ENCODE measurements around the gene RAP1B. TPM values are rescaled to one million over a fixed set of nuclear protein-coding genes. Genes with fewer than 3 reads are reported as not detected.

Gene RAP1B
- total and polyA plus RNA-seq, 9 of the 15 experiments (the other 6 are each of a cell fraction or from before 2014, with no cell fraction given), result 107 to 309 (median 170) TPM

DNA sequence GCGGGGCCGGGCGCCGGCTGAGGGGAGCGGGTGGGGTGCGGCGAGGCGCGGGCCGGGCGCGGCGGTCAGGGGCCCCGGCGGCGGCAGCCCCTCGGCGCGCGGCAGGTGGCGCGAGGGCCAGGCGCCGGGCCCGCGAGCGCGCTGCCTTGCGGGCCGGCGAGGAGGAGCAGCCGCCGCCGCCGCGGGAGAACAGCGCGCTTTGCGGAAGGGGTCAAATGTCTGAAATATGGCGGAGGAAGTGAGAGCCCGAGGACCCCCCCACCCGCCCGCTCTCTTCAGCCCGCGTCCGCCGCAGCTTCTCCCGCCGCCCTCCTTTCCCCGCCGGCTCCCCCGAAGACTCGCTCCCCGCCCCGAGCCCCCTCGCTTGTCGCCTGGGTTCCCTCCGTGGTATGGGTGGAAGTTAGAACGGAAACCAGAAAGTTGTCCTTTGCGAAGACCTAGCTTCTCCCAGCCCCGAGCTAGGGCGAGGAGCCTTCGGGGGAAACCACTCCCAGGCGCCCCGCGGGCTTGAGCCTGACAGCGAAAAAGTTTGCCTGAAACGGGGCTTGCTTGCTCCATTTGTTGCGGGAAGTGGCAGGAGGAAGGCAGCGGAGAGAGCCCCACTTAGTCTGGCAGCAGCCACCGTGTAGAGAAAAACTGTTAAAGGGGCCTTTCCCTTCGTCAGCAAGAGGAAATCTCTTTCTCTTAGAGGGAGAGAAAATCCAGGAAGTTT is 551 bp downstream of the RAP1B start (continued):
- no peak for TF ChIP-seq DACH1 (IDR thresholded peaks at IDR 0.05; ENCODE audit: partially characterized antibody)
- TF ChIP-seq, protein P1, sequence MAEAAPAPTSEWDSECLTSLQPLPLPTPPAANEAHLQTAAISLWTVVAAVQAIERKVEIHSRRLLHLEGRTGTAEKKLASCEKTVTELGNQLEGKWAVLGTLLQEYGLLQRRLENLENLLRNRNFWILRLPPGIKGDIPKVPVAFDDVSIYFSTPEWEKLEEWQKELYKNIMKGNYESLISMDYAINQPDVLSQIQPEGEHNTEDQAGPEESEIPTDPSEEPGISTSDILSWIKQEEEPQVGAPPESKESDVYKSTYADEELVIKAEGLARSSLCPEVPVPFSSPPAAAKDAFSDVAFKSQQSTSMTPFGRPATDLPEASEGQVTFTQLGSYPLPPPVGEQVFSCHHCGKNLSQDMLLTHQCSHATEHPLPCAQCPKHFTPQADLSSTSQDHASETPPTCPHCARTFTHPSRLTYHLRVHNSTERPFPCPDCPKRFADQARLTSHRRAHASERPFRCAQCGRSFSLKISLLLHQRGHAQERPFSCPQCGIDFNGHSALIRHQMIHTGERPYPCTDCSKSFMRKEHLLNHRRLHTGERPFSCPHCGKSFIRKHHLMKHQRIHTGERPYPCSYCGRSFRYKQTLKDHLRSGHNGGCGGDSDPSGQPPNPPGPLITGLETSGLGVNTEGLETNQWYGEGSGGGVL (CRISPR knock-in tag; IDR thresholded peaks at IDR 0.05), result no peak
- TF ChIP-seq, protein P2, sequence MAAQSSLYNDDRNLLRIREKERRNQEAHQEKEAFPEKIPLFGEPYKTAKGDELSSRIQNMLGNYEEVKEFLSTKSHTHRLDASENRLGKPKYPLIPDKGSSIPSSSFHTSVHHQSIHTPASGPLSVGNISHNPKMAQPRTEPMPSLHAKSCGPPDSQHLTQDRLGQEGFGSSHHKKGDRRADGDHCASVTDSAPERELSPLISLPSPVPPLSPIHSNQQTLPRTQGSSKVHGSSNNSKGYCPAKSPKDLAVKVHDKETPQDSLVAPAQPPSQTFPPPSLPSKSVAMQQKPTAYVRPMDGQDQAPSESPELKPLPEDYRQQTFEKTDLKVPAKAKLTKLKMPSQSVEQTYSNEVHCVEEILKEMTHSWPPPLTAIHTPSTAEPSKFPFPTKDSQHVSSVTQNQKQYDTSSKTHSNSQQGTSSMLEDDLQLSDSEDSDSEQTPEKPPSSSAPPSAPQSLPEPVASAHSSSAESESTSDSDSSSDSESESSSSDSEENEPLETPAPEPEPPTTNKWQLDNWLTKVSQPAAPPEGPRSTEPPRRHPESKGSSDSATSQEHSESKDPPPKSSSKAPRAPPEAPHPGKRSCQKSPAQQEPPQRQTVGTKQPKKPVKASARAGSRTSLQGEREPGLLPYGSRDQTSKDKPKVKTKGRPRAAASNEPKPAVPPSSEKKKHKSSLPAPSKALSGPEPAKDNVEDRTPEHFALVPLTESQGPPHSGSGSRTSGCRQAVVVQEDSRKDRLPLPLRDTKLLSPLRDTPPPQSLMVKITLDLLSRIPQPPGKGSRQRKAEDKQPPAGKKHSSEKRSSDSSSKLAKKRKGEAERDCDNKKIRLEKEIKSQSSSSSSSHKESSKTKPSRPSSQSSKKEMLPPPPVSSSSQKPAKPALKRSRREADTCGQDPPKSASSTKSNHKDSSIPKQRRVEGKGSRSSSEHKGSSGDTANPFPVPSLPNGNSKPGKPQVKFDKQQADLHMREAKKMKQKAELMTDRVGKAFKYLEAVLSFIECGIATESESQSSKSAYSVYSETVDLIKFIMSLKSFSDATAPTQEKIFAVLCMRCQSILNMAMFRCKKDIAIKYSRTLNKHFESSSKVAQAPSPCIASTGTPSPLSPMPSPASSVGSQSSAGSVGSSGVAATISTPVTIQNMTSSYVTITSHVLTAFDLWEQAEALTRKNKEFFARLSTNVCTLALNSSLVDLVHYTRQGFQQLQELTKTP (IDR thresholded peaks at IDR 0.05; ENCODE audit: low read depth in 1 of 2, partially characterized antibody in 2 of 2), result peak in 1 of 2 experiments; percentile 16
- TF ChIP-seq MCM7 (IDR thresholded peaks at IDR 0.05), result no peak
- peak in 1 of 3 experiments; percentile 4 for TF ChIP-seq YY1 (IDR thresholded peaks at IDR 0.05; ENCODE audit: borderline replicate concordance in 1 of 3, control insufficient read depth in 1 of 3, extremely low read depth in 1 of 3, insufficient read depth in 3 of 3, insufficient read length in 1 of 3, insufficient replicate concordance in 2 of 3, low read depth in 1 of 3, low read length in 2 of 3)
- no peak for TF ChIP-seq PCBP1 (IDR thresholded peaks at IDR 0.05; ENCODE audit: low read depth, low read length, poor library complexity, severe bottlenecking)
- no peak for TF ChIP-seq FIP1L1 (IDR thresholded peaks at IDR 0.05; ENCODE audit: low read depth, low read length, poor library complexity, severe bottlenecking)
- no peak for TF ChIP-seq RCOR1 (IDR thresholded peaks at IDR 0.05; ENCODE audit: borderline replicate concordance in 1 of 2, low read depth in 2 of 2, low read length in 2 of 2)
- TF ChIP-seq, protein P3, sequence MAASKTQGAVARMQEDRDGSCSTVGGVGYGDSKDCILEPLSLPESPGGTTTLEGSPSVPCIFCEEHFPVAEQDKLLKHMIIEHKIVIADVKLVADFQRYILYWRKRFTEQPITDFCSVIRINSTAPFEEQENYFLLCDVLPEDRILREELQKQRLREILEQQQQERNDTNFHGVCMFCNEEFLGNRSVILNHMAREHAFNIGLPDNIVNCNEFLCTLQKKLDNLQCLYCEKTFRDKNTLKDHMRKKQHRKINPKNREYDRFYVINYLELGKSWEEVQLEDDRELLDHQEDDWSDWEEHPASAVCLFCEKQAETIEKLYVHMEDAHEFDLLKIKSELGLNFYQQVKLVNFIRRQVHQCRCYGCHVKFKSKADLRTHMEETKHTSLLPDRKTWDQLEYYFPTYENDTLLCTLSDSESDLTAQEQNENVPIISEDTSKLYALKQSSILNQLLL (CRISPR knock-in tag; IDR thresholded peaks at IDR 0.05; ENCODE audit: borderline replicate concordance), result no peak
- no peak for TF ChIP-seq STAT5A (IDR thresholded peaks at IDR 0.05; ENCODE audit: borderline replicate concordance, low read length)
- TF ChIP-seq PTBP1 (IDR thresholded peaks at IDR 0.05; ENCODE audit: low read depth, low read length), result no peak
- TF ChIP-seq, protein P4, sequence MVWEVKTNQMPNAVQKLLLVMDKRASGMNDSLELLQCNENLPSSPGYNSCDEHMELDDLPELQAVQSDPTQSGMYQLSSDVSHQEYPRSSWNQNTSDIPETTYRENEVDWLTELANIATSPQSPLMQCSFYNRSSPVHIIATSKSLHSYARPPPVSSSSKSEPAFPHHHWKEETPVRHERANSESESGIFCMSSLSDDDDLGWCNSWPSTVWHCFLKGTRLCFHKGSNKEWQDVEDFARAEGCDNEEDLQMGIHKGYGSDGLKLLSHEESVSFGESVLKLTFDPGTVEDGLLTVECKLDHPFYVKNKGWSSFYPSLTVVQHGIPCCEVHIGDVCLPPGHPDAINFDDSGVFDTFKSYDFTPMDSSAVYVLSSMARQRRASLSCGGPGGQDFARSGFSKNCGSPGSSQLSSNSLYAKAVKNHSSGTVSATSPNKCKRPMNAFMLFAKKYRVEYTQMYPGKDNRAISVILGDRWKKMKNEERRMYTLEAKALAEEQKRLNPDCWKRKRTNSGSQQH (CRISPR knock-in tag; IDR thresholded peaks at IDR 0.05), result no peak
- TF ChIP-seq ZBTB7A (IDR thresholded peaks at IDR 0.05; ENCODE audit: borderline replicate concordance, control insufficient read depth, low read depth, low read length), result 0 out of 2 replicates have a peak, but pooled peaks have one; percentile 21
- TF ChIP-seq POLR2G (IDR thresholded peaks at IDR 0.05; ENCODE audit: low read depth, low read length), result no peak

Measured in K562 (cell line).